ENCODE data around the gene PLXDC2. TPM values are rescaled to one million over a fixed set of nuclear protein-coding genes. Genes with fewer than 3 reads are reported as not detected.

Gene PLXDC2
- total and polyA plus RNA-seq, 2 experiments from 2014 or later = 13.5 to 19.4 TPM

DNA sequence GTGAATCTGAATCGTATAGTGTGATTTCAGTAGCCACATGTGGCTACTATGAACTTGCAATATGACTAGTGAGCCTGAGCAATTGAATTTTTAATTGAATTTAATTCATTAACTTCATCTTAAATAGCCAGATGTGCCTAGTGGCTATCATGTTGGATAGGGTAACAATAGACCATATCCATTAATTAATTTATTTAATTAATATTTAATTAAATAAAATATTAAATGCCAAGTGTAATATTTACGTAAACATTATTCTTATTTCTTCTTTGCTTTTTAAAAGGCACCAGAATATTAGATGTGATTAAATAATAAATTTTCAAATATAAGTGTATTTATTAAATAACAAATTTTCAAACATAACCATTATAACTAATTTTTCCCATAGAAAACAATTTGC is 354.4 kb downstream of the PLXDC2 start (continued):
- TF ChIP-seq STAT1 (IDR thresholded peaks at IDR 0.05; ENCODE audit: unreplicated experiment) (no peak), CTCF (conservative IDR thresholded peaks at IDR 0.05; ENCODE audit: low read depth in 2 of 2) (no peak), REST (IDR thresholded peaks at IDR 0.05; ENCODE audit: unreplicated experiment) (no peak), JUNB (IDR thresholded peaks at IDR 0.05; ENCODE audit: unreplicated experiment) (no peak), ZNF114 (CRISPR knock-in tag; IDR thresholded peaks at IDR 0.05) (no peak), CREB1 (CRISPR knock-in tag; IDR thresholded peaks at IDR 0.05; ENCODE audit: low read depth) (no peak)

DNA sequence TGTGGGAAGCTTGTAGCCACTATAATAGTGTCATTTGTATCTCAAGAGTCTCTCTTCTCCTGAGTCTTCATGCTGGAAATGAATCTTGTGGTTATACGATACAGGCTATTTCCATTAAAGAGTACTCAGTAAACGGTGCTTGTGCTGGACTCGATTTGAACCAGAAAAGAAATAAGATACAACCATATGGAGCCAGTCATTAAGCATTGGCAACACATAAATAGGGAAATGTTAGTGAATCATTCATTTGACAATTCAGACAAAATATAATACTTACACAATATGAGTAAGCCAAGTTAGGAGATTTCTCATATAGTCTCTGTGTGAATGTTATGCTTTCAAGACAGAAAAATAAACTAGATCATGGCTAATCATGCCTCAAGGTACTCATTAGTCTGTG is 356.8 kb downstream of the PLXDC2 start:
- 0 out of 2 replicates have a peak, but pooled peaks cover 3% of the 10 kb centered on the region for H3K36me3 ChIP-seq (ENCODE audit: insufficient read depth)
- H3K27ac Mint-ChIP-seq = no peak overlapping the region
- H3K36me3 Mint-ChIP-seq (ENCODE audit: low read depth) = peaks cover 6% of the 10 kb centered on the region; the same call in 1 of the 3 replicates
- H3K9me3 Mint-ChIP-seq = no peaks in the 10 kb centered on the region
- no peak overlapping the region for H2AFZ ChIP-seq
- H3K27ac ChIP-seq (ENCODE audit: low read depth) = 0 out of 2 replicates have a peak overlapping the region, but pooled peaks have one; percentile 22
- no peaks in the 10 kb centered on the region for H4K20me1 ChIP-seq (replicated peaks; ENCODE audit: insufficient read depth)
- peaks cover 21% of the 10 kb centered on the region for H3K4me1 Mint-ChIP-seq
- H3K4me2 ChIP-seq = no peak overlapping the region
- H3K4me3 Mint-ChIP-seq = no peak overlapping the region
- H3F3A ChIP-seq (replicated peaks; ENCODE audit: low read depth) = no peaks in the 10 kb centered on the region
- ATAC-seq (no peak), DNase-seq (ENCODE audit: low spot score) (no peak)
- no peaks in the 10 kb centered on the region for H3K79me2 ChIP-seq (replicated peaks; ENCODE audit: insufficient read depth)
- no peaks in the 10 kb centered on the region for H3K27me3 ChIP-seq (ENCODE audit: insufficient read depth)
- no peaks in the 10 kb centered on the region for H3K4me1 ChIP-seq (ENCODE audit: insufficient read depth)
- no peaks in the 10 kb centered on the region for H3K9me2 ChIP-seq (ENCODE audit: insufficient read depth)
- peaks cover 3% of the 10 kb centered on the region for H3K27me3 Mint-ChIP-seq (ENCODE audit: insufficient read depth, low read depth, poor library complexity)
- no peak overlapping the region for H3K4me3 ChIP-seq
- TF ChIP-seq, protein P1, sequence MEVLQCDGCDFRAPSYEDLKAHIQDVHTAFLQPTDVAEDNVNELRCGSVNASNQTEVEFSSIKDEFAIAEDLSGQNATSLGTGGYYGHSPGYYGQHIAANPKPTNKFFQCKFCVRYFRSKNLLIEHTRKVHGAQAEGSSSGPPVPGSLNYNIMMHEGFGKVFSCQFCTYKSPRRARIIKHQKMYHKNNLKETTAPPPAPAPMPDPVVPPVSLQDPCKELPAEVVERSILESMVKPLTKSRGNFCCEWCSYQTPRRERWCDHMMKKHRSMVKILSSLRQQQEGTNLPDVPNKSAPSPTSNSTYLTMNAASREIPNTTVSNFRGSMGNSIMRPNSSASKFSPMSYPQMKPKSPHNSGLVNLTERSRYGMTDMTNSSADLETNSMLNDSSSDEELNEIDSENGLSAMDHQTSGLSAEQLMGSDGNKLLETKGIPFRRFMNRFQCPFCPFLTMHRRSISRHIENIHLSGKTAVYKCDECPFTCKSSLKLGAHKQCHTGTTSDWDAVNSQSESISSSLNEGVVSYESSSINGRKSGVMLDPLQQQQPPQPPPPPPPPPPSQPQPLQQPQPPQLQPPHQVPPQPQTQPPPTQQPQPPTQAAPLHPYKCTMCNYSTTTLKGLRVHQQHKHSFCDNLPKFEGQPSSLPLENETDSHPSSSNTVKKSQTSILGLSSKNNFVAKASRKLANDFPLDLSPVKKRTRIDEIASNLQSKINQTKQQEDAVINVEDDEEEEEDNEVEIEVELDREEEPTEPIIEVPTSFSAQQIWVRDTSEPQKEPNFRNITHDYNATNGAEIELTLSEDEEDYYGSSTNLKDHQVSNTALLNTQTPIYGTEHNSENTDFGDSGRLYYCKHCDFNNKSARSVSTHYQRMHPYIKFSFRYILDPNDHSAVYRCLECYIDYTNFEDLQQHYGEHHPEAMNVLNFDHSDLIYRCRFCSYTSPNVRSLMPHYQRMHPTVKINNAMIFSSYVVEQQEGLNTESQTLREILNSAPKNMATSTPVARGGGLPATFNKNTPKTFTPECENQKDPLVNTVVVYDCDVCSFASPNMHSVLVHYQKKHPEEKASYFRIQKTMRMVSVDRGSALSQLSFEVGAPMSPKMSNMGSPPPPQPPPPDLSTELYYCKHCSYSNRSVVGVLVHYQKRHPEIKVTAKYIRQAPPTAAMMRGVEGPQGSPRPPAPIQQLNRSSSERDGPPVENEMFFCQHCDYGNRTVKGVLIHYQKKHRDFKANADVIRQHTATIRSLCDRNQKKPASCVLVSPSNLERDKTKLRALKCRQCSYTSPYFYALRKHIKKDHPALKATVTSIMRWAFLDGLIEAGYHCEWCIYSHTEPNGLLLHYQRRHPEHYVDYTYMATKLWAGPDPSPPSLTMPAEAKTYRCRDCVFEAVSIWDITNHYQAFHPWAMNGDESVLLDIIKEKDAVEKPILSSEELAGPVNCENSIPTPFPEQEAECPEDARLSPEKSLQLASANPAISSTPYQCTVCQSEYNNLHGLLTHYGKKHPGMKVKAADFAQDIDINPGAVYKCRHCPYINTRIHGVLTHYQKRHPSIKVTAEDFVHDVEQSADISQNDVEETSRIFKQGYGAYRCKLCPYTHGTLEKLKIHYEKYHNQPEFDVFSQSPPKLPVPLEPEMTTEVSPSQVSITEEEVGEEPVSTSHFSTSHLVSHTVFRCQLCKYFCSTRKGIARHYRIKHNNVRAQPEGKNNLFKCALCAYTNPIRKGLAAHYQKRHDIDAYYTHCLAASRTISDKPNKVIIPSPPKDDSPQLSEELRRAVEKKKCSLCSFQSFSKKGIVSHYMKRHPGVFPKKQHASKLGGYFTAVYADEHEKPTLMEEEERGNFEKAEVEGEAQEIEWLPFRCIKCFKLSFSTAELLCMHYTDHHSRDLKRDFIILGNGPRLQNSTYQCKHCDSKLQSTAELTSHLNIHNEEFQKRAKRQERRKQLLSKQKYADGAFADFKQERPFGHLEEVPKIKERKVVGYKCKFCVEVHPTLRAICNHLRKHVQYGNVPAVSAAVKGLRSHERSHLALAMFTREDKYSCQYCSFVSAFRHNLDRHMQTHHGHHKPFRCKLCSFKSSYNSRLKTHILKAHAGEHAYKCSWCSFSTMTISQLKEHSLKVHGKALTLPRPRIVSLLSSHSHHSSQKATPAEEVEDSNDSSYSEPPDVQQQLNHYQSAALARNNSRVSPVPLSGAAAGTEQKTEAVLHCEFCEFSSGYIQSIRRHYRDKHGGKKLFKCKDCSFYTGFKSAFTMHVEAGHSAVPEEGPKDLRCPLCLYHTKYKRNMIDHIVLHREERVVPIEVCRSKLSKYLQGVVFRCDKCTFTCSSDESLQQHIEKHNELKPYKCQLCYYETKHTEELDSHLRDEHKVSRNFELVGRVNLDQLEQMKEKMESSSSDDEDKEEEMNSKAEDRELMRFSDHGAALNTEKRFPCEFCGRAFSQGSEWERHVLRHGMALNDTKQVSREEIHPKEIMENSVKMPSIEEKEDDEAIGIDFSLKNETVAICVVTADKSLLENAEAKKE (CRISPR knock-in tag; IDR thresholded peaks at IDR 0.05) = no peak
- TF ChIP-seq ZNF114 (CRISPR knock-in tag; IDR thresholded peaks at IDR 0.05) (no peak), STAT1 (IDR thresholded peaks at IDR 0.05; ENCODE audit: unreplicated experiment) (no peak), NANOG (IDR thresholded peaks at IDR 0.05; ENCODE audit: borderline replicate concordance) (no peak), ZNF331 (CRISPR knock-in tag; IDR thresholded peaks at IDR 0.05; ENCODE audit: low read depth) (no peak), EZH2phosphoT487 (IDR thresholded peaks at IDR 0.05; ENCODE audit: unreplicated experiment) (no peak), CREB1 (CRISPR knock-in tag; IDR thresholded peaks at IDR 0.05; ENCODE audit: low read depth) (no peak), EZH2 (IDR thresholded peaks at IDR 0.05; ENCODE audit: low read depth, unreplicated experiment) (no peak)
